Cerebellar nuclear complex (tissue), 1 donor: ENCODE results near the gene ATG101.

Experiments
- DNase-seq, 2 experiments: peaks; one replicate each; lab custom pipeline; 2025; lab: John Stamatoyannopoulos, UW

Gene ATG101

GRCh38 chr12:52057638-52058576 lies 11.9 kb upstream of the ATG101 start:
- no peak for DNase-seq

- DNase-seq, result no peak
Observed at GRCh38 chr12:52058631-52059361, 11.0 kb upstream of the ATG101 start.

- no peak for DNase-seq
Observed at GRCh38 chr12:52059582-52060497, 9.9 kb upstream of the ATG101 start.

- DNase-seq, result no peak
Observed at GRCh38 chr12:52060498-52061177, 9.1 kb upstream of the ATG101 start.

GRCh38 chr12:52061470-52062166 lies 8.2 kb upstream of the ATG101 start:
- no peak for DNase-seq

GRCh38 chr12:52062167-52063081 lies 7.4 kb upstream of the ATG101 start:
- DNase-seq, result no peak

- no peak for DNase-seq
Observed at GRCh38 chr12:52063082-52063924, 6.5 kb upstream of the ATG101 start.

- no peak for DNase-seq
Observed at GRCh38 chr12:52063981-52064649, 5.7 kb upstream of the ATG101 start.

GRCh38 chr12:52066346-52067080 lies 3.3 kb upstream of the ATG101 start:
- DNase-seq, result no peak

- DNase-seq, result no peak
Observed at GRCh38 chr12:52067081-52067374, 2.8 kb upstream of the ATG101 start.

GRCh38 chr12:52070185-52070925 lies 577 bp downstream of the ATG101 start:
- DNase-seq, result no peak

- no peak for DNase-seq
Observed at GRCh38 chr12:52073531-52074381, 4.0 kb downstream of the ATG101 start.

- DNase-seq, result no peak
Observed at GRCh38 chr12:52074971-52075724, 5.4 kb downstream of the ATG101 start.

GRCh38 chr12:52076811-52077210 lies 7.0 kb downstream of the ATG101 start:
- no peak for DNase-seq

GRCh38 chr12:52078276-52078675 lies 8.5 kb downstream of the ATG101 start:
- DNase-seq, result no peak
